ENCODE data around the gene FAM227A.

FAM227A gene

GRCh38 chr22:38684895-38685294 is 28.7 kb upstream of the FAM227A start:
- no peak for DNase-seq (ENCODE audit: extremely low read depth, insufficient read length)
- Histone ChIP-seq H3K36me3 (ENCODE audit: control insufficient read depth, insufficient read depth, low read length) (peaks cover 27% of the 10 kb centered on the region), H3K4me3 (replicated peaks; ENCODE audit: low read depth, low read length) (no peak overlapping the region), H3K27me3 (replicated peaks; ENCODE audit: control insufficient read depth, insufficient read depth, low read length) (no peaks in the 10 kb centered on the region)
- no peak for TF ChIP-seq CTCF (IDR thresholded peaks at IDR 0.05; ENCODE audit: insufficient read depth, low read length, poor library complexity, severe bottlenecking)

- H3K27me3 ChIP-seq (replicated peaks; ENCODE audit: control insufficient read depth, insufficient read depth, low read length), result no peaks in the 10 kb centered on the region
- peak; percentile 92 for DNase-seq (ENCODE audit: extremely low read depth, insufficient read length)
- peak within 1 kb of the TSS; percentile 72 for H3K4me3 ChIP-seq (replicated peaks; ENCODE audit: low read depth, low read length)
- peaks cover 14% of the 10 kb centered on the region for H3K36me3 ChIP-seq (ENCODE audit: control insufficient read depth, insufficient read depth, low read length)
- peak; percentile 88 for TF ChIP-seq CTCF (IDR thresholded peaks at IDR 0.05; ENCODE audit: insufficient read depth, low read length, poor library complexity, severe bottlenecking)
These were observed 25.6 kb upstream of the FAM227A start, which contains the start of gene TOMM22 for GRCh38 chr22:38681582-38682335. TSS of gene TOMM22 (plus strand) at chr22:38681957. CDS start at chr22:38681979, 22 bp downstream.

GRCh38 chr22:38675833-38676232 is 19.6 kb upstream of the FAM227A start:
- Histone ChIP-seq H3K36me3 (ENCODE audit: control insufficient read depth, insufficient read depth, low read length) (peaks cover 9% of the 10 kb centered on the region), H3K4me3 (replicated peaks; ENCODE audit: low read depth, low read length) (no peak overlapping the region), H3K27me3 (replicated peaks; ENCODE audit: control insufficient read depth, insufficient read depth, low read length) (no peaks in the 10 kb centered on the region)
- DNase-seq (ENCODE audit: extremely low read depth, insufficient read length), result no peak
- no peak for TF ChIP-seq CTCF (IDR thresholded peaks at IDR 0.05; ENCODE audit: insufficient read depth, low read length, poor library complexity, severe bottlenecking)

GRCh38 chr22:38674888-38675287 is 18.7 kb upstream of the FAM227A start:
- TF ChIP-seq CTCF (IDR thresholded peaks at IDR 0.05; ENCODE audit: insufficient read depth, low read length, poor library complexity, severe bottlenecking), result no peak

GRCh38 chr22:38657045-38657909 is 1.1 kb upstream of the FAM227A start:
- H3K4me3 ChIP-seq (replicated peaks; ENCODE audit: low read depth, low read length), result peak overlapping the region; percentile 79
- no peak for TF ChIP-seq CTCF (IDR thresholded peaks at IDR 0.05; ENCODE audit: insufficient read depth, low read length, poor library complexity, severe bottlenecking)
- peaks cover 2% of the 10 kb centered on the region for H3K36me3 ChIP-seq (ENCODE audit: control insufficient read depth, insufficient read depth, low read length)
- H3K27me3 ChIP-seq (replicated peaks; ENCODE audit: control insufficient read depth, insufficient read depth, low read length), result no peaks in the 10 kb centered on the region
- DNase-seq (ENCODE audit: extremely low read depth, insufficient read length), result peak; percentile 29

More at GRCh38 chr22:38674888-38675287, 18.7 kb upstream of the FAM227A start:
- Histone ChIP-seq H3K27me3 (replicated peaks; ENCODE audit: control insufficient read depth, insufficient read depth, low read length) (no peaks in the 10 kb centered on the region), H3K4me3 (replicated peaks; ENCODE audit: low read depth, low read length) (no peak overlapping the region), H3K36me3 (ENCODE audit: control insufficient read depth, insufficient read depth, low read length) (peaks cover 9% of the 10 kb centered on the region)
- no peak for DNase-seq (ENCODE audit: extremely low read depth, insufficient read length)
